ENCODE measurements around the gene ANKRD65.
"Not testable (repeated sequence)": the region's sequence is repeated elsewhere in the genome, so short reads cannot be mapped to it uniquely, and the experiment has no call there.

The ANKRD65 gene

GRCh38 chr1:1417825-1418463 lies 3.1 kb downstream of the ANKRD65 start:
- not testable (repeated sequence) for DNase-seq (ENCODE audit: low read depth in 2 of 2)

- not testable (repeated sequence) for DNase-seq (ENCODE audit: low read depth in 2 of 2)
These were observed 3.7 kb downstream of the ANKRD65 start for GRCh38 chr1:1417396-1417795.

GRCh38 chr1:1415751-1416150 lies 5.3 kb downstream of the ANKRD65 start:
- no peak for DNase-seq (ENCODE audit: low read depth in 2 of 2)

- not testable (repeated sequence) for DNase-seq (ENCODE audit: low read depth in 2 of 2)
These were observed 8.7 kb downstream of the ANKRD65 start for GRCh38 chr1:1412311-1412902.

- no peak for DNase-seq (ENCODE audit: low read depth in 2 of 2)
These were observed 9.4 kb downstream of the ANKRD65 start for GRCh38 chr1:1411626-1412025.

- not testable (repeated sequence) for DNase-seq (ENCODE audit: low read depth in 2 of 2)
These were observed 10.8 kb downstream of the ANKRD65 start for GRCh38 chr1:1410238-1410637.

- no peak for DNase-seq (ENCODE audit: low read depth in 2 of 2)
These were observed 13.3 kb downstream of the ANKRD65 start for GRCh38 chr1:1407636-1408318.

GRCh38 chr1:1406821-1407635 lies 14.0 kb downstream of the ANKRD65 start, which contains the start of gene MRPL20:
TSS of gene MRPL20 (minus strand) at chr1:1407293. CDS start at chr1:1407217, 76 bp downstream.
- peak; percentile 67 to 71 for DNase-seq (ENCODE audit: low read depth in 2 of 2)

- no peak for DNase-seq (ENCODE audit: low read depth in 2 of 2)
These were observed 14.8 kb downstream of the ANKRD65 start for GRCh38 chr1:1406101-1406820.

- DNase-seq (ENCODE audit: low read depth in 2 of 2): no peak
These were observed 17.4 kb downstream of the ANKRD65 start for GRCh38 chr1:1403653-1404052.

GRCh38 chr1:1402901-1403392 lies 18.1 kb downstream of the ANKRD65 start:
- not testable (repeated sequence) for DNase-seq (ENCODE audit: low read depth in 2 of 2)

- DNase-seq (ENCODE audit: low read depth in 2 of 2): peak in 1 of 2 experiments; percentile 17
These were observed 18.8 kb downstream of the ANKRD65 start for GRCh38 chr1:1402072-1402900.

- no peak for DNase-seq (ENCODE audit: low read depth in 2 of 2)
These were observed 19.5 kb downstream of the ANKRD65 start for GRCh38 chr1:1401457-1402010.

GRCh38 chr1:1400576-1401456 lies 20.3 kb downstream of the ANKRD65 start:
- DNase-seq (ENCODE audit: low read depth in 2 of 2): no peak

GRCh38 chr1:1399872-1400575 lies 21.1 kb downstream of the ANKRD65 start:
- DNase-seq (ENCODE audit: low read depth in 2 of 2): no peak

GRCh38 chr1:1399187-1399871 lies 21.7 kb downstream of the ANKRD65 start, which contains the start of gene CCNL2:
TSS of gene CCNL2 (minus strand) at chr1:1399335. CDS start at chr1:1399306, 29 bp downstream.
- DNase-seq (ENCODE audit: low read depth in 2 of 2): peak; percentile 96 to 97

- DNase-seq (ENCODE audit: low read depth in 2 of 2): no peak
These were observed 22.3 kb downstream of the ANKRD65 start for GRCh38 chr1:1398677-1399186.

Data from fibroblast of skin of left quadriceps (primary cell).